NCI-H748 treated with DMSO at 0.1 percent for 48 hours (cell line): ENCODE measurements around the gene KCNIP4.
A peak's percentile ranks its signal among the peaks of the same experiment; 100 is the strongest.
"Not testable (repeated sequence)": the region's sequence is repeated elsewhere in the genome, so short reads cannot be mapped to it uniquely, and the experiment has no call there.

Experiments
- DNase-seq: peaks from one replicate; lab custom pipeline; 2025; lab: John Stamatoyannopoulos, UW

KCNIP4 gene

GRCh38 chr4:20844311-20844710 is 1104.3 kb downstream of the KCNIP4 start:
- DNase-seq, result no peak

GRCh38 chr4:20840648-20841190 is 1107.9 kb downstream of the KCNIP4 start:
- no peak for DNase-seq

DNA sequence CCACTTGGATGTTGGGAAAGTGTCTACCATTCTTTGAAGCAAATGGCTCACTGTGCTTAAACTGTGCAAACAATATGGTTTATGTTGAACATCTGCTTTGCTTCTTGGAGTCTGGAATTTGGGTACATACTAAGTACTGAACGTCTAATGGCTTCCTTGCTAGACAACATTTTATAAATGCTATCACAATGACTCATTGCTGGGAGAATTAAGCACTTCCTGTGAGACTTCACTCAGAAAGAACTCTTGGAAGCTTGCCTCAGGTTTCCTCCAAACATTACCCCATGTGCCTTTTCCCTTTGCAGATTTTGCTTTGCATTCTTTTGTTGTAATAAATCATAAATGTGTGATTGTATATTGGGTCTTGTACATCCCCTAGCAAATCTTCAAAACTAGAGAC is 1108.6 kb downstream of the KCNIP4 start:
- no peak for DNase-seq

- DNase-seq, result no peak
Measured at GRCh38 chr4:20838476-20838875, 1110.1 kb downstream of the KCNIP4 start.

DNA sequence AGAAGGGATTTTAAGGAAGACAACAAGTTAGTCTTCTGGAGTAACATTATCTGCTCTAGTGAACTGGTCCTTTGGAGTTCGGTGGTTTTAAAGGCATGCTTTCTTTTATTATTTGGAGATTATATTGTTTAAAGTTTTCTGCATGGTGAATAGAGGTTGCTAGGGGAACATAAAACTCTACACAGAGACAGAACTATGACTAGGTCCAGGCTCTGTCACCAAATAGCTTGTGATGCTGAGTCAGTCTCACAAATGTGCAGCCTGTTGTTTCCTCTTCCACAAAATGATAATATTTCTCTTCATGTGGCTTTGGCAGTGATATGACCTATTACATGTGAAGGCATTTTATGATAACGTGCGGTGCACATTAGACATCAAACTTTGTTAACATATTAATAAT is 1115.7 kb downstream of the KCNIP4 start:
- no peak for DNase-seq

GRCh38 chr4:20831746-20832145 is 1116.8 kb downstream of the KCNIP4 start:
- DNase-seq, result no peak

DNA sequence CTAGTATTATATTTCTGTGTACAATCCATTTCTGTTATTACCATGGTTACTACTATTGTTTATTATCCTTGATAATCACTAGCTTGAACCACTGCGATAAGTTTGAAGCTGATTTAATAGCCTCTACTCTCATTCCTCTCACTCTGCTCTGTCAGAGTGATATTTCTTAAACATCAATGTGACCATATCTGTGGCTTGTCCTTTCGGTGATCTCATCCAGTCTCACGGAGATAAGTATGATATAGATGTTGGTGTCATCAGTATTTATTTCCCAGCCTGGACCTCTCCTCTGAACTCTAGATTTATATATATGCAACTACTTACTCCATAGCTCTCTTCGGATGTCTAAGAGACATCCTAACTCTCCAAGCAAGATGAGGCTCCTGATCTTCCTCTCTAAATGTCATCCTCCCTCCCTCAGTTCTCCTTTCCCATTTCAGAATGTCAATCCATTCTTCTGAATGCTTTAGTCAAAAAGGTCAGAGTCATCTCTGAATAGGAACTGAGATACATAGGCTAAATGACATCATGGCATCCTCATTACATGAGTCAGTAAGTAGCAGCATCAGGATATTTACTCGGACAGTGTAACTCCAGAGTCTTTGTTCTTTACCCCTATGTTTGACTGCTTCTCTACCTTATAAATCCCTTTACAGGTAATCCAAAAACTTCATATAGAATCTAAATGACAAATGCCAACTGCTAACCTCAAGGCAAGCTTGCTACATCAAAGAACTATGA is 1118.8 kb downstream of the KCNIP4 start:
- no peak for DNase-seq

DNA sequence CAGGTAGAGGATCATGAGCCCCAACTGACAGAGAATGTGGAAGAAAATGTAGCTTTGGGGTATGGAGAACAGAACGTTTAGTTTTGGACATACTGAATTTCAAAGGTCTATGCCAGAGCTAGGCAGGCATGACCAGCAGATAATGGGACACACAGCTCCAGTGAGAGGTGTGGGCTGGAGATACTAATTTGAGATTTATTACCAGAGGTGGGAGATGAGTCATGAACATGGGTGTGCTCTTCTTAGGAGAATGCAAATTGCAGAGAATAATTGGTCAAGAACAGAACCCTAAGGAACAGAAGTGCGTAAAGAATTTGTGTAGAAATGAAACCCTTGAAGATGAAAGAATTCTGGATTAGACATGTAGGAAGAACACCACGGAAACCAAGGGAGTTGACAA is 1123.1 kb downstream of the KCNIP4 start:
- DNase-seq, result no peak

DNA sequence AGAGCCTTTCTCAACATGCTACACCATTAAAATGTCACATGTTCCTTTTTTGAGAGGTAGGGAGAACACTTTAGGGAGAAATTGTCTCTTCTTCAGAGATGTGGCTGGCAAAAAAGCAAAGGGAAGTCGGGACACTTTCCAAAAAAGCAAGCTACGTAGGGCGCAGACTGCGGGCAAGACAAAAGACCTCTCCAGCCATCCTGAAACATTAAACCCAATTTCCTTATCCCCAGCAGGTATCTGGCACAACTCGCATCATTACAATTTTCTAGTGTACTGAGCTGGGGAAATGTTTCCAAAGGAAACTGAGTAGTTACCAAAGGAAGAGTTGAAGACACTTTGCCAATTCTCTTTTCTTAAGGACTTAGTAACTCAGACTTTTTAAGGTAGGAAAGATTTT is 1132.3 kb downstream of the KCNIP4 start:
- DNase-seq, result no peak

DNA sequence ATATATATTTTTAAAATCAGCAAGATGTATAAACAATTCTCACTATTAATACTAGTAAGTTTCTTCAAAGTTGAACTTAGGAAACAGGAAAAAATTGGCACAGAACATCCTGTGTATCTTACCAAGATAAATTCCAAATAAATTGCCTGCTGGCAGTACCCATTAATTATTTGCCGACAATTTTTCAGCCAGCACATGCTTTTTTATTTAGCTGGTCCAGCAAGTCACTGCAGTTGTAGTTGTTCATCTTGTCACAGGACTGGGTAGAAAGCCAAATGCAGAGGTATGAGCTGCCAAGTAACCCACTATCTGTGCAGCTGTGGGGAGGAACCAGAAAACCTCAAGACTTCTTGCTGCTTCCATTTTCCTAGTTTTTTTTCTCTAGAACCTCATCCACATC is 1134.9 kb downstream of the KCNIP4 start:
- DNase-seq, result no peak

GRCh38 chr4:20809812-20810211 is 1138.8 kb downstream of the KCNIP4 start:
- no peak for DNase-seq

DNA sequence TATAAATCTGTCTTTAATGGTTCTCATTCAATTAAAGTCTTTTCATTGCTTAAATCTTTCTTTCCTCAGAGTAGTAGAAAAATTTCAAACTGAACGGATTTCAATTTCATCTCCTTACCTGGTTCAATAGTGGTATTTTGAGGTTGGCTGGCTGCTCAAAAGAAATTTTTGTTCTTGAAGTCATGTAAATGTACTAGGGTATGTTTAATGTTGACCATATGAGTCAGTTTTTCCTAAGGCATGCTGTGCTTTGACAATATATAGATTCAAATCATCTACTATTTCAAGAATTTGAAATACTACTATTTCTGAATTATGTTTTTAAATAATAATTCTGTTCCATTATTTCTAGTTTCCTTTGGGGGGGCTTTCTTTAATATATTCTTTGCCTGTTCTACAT is 1142.9 kb downstream of the KCNIP4 start:
- no peak for DNase-seq

GRCh38 chr4:20787940-20788665 is 1160.5 kb downstream of the KCNIP4 start:
- no peak for DNase-seq

DNA sequence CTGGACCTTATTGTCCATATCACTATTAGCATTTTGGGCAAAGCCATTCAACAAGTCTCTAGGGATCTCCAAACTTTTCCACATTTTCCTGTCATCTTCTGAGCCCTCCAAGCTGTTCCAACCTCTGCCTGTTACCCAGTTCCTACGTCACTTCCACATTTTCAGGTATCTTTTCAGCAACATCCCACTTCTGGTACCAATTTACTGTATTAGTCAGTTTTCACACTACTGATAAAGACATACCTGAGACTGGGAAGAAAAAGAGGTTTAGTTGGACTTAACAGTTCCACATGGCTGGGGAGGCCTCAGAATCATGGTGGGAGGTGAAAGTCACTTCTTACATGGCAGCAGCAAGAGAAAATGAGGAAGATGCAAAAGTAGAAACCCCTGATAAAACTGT is 1165.4 kb downstream of the KCNIP4 start:
- not testable (repeated sequence) for DNase-seq

DNA sequence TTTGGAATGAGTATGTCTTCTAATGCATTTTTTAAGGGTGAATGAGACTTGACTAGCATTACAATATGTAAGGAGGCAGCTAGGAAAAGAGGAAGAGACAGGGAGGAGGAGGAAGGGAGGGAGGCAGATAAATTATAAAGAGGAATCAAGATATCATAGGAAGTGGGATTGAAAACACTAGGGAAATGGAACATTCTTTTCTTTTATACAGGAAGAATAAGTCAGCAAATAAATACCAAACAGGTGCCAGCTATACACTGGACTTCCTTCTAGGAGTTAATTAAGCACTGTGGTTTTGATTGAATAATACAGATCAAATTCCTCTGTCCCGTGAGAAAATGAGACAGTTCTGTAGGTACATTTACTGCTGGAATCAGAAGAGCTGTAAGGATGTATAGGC is 1169.7 kb downstream of the KCNIP4 start:
- no peak for DNase-seq

GRCh38 chr4:20773144-20773997 is 1175.2 kb downstream of the KCNIP4 start:
- peak; percentile 33 for DNase-seq

DNA sequence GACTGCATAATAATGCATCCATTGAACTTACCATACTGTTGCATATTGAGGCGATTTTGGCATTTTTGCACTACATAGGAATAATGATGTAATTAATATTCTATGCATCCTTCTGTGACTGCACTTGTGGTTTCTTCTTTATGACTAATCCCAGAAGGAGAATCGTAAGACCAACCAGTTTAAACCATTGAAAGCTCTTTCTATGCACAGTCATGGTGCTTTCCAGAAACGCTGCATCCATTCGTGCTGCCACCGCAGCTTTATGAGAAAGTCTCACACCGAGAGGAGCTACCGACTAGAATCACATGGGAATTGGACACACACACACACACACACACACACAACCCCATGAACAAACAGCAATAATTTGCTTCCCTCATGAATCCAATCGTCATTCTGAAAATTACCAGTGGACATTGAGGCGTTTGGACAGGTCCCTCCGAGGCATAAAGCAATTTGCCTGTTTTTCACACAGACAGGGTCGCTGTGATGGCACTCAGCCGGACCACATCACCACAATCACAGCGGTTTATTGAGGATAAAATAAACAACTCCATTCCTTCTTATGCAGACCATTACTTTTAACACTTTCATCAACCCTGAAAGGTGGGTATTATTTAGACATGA is 1184.1 kb downstream of the KCNIP4 start:
- no peak for DNase-seq

GRCh38 chr4:20761826-20762225 is 1186.7 kb downstream of the KCNIP4 start:
- DNase-seq, result no peak

- no peak for DNase-seq
Measured at GRCh38 chr4:20761382-20761781, 1187.2 kb downstream of the KCNIP4 start.

DNA sequence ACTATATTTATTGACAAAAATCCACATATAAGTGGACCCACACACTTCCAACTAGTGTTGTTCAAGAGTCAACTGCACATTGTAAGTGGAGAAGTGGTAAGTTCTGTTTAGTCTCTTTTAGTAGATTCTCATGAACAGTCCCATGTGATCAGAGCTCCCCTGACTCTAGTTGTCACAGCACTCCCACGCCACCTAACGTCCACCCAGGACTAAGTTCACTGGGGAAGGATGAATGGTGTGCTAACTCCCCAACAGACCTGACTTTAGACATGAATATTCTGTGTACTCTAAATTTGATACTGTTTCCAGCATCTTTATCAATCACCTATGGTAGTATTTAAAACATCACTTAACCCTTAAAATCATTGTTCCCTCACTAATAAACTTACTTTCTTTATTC is 1188.5 kb downstream of the KCNIP4 start:
- no peak for DNase-seq

GRCh38 chr4:20754036-20754435 is 1194.5 kb downstream of the KCNIP4 start:
- DNase-seq, result no peak

DNA sequence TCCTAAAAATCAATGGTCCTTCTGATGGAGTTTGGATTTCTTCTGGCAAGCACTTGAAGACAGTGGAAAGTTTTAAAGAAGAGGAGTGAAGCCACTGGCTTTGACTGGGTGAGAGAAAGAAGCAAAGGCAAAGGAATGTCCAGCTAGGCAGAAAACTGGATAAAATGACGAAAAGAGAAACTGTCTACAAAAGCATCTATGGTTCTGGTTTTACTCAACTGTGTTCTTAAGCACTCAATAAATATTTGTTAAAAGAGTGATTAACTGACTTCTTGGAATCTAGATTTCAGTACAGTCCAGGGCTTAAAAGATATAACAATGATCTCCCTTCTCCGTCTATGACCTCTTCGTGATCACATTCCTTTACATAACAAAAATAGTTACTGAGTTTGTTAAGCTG is 1195.9 kb downstream of the KCNIP4 start:
- DNase-seq, result no peak
